ENCODE results near the gene PSMB9.
A peak's percentile ranks its signal among the peaks of the same experiment; 100 is the strongest.

The PSMB9 gene

GRCh38 chr6:32840604-32841246 is 13.3 kb upstream of the PSMB9 start:
- DNase-seq: no peak

GRCh38 chr6:32842021-32842650 is 11.9 kb upstream of the PSMB9 start:
- no peak for DNase-seq

GRCh38 chr6:32842690-32843089 is 11.3 kb upstream of the PSMB9 start:
- no peak for DNase-seq

DNA sequence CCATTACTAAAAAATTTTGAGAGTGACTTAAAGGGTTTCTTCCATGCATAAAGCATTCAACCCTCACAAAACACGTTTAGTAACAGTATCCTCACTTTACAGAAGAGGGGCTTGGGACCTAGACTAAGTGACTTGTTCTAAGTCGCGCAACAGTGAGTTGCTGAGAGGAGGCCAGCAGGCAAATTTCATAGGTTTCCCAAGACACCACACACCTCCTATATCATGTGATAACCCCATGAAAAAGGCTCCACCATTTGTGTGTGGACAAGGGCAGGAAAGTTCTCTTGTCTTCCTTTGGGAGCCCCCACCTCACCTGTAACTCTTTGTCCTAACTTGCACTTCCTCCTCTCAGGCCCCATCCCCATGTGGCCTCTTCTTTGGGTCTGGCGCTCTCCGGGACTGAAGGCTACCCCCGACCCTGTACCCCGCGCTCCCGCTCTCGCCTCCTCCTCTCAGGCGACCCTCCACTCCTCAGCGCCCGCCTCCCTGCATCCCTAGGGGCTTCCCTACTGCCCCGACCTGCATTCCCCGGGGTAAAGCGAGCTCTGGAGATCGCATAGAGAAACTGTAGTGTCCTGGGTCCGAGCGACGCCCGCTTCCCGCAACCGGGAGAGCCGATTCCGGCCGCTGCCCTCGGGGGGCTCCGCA is 10.5 kb upstream of the PSMB9 start:
- DNase-seq: no peak

DNA sequence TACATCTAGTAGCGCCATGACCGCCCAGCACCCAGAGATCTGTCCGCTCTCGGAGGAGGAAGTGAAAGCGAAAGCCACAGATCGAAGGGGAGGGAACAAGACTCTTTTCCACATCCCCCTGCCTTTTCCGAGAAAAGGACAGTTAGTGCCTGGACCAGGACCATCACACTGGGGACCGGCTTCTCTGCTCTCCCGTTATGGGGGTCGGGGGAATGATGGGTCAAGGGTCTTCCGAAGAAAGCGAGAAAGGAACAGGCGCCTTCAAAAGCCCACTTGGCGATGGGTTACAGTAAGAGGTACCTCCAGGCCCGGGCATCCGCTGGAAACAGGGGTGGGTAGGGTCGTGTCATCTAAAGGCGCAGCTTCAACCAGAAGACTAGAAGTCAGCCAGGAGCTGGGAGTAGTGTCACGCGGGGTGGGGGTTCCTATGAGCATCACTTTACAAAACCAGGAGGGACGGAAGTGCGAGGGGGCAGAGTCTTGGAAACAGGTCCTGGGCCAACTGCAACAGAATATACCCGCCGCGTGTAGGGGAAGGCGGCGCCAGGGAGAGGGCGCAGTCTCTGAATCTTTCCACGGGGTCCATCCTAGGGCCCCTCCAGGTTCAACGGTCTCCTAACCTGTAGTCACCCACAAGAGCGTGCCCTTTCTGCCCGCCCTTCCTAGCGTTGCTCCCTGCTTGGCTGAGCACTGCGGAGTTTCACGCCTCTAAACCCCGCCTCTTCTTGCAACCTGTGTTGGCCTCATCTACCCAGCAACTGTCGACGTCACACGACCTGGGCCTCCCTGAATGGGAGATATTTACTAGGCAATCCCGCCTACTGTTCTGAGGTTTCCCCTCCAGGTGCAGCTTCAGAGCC is 9.8 kb upstream of the PSMB9 start, which contains the start of gene PSMB8:
PSMB8 (minus strand) TSS at position 69 of the 860 bp plus-strand sequence; CDS start at position 18, 51 bp downstream.
- DNase-seq: peak; percentile 98

DNA sequence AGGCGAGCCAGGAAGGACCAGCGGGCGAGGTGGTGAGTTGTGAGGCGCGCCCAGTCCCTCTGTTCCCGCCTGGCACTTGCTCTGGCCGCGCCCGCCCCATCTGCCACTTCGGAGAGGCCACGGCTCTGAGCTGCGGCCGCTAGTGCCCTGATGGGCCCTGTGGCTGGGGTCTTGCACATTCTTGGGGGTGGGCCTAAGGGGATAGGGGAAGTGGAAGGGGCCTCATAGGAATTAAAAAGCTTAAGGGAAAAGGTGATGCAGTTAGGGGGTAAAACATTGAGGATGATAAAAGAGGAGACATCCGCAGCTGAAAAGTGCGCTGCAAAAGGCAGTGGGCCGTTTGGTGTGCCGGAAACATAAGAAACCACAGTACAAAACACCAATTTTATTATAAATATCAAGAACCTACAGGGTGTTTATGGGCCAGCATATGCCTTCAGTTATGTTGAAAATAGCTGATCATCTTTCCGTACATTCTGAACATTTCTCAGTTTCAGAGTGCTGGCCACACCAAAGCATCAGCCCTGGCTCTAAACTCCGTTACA is 9.1 kb upstream of the PSMB9 start:
- DNase-seq: no peak

DNA sequence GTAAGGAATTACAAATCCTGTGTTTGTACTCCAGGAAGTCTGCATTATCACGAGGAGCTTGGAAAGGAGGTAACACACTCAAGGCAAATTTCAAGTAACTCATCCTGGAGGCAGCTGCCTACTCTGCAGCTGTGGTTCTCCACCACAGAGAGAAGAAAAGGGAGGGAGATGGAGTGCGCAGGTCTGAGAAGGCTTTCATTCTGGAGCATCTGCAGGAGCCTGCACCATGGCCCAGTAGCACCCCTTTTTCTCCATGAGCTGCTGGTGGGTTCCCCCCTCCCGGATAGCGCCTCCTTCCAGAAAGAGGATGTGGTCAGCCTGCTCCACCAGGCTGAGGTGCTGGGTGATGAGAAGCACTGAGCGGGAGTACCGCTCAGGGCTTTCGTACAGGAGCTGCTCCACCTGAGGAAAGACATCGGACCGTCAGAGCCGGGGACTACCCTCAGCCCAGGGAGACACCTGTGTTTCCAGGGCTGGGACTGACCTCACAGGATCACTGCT is 8.6 kb upstream of the PSMB9 start:
- no peak for DNase-seq

GRCh38 chr6:32847004-32847403 is 7.0 kb upstream of the PSMB9 start:
- no peak for DNase-seq

GRCh38 chr6:32847795-32848194 is 6.2 kb upstream of the PSMB9 start:
- no peak for DNase-seq

- DNase-seq: no peak
Observed at GRCh38 chr6:32849126-32849525, 4.9 kb upstream of the PSMB9 start.

DNA sequence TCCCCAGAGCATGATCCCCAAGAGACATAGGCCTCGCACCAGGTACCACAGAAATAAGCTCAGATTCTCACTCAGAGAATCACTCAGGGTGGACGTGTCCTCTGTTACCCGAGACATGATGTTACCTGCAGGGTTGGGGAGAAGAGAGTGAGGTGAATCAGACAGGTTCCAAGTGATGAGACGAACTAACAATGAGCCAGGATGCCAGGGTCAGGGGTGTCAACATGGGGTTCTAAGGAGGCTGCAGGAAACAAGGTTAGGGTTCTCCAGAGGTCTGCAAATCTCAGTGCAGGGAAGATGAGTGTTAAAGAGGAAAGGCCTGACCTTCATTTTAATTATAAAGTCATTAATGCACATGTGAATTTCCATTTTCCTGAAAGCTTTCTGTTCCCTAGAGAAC is 3.0 kb upstream of the PSMB9 start:
- no peak for DNase-seq

DNA sequence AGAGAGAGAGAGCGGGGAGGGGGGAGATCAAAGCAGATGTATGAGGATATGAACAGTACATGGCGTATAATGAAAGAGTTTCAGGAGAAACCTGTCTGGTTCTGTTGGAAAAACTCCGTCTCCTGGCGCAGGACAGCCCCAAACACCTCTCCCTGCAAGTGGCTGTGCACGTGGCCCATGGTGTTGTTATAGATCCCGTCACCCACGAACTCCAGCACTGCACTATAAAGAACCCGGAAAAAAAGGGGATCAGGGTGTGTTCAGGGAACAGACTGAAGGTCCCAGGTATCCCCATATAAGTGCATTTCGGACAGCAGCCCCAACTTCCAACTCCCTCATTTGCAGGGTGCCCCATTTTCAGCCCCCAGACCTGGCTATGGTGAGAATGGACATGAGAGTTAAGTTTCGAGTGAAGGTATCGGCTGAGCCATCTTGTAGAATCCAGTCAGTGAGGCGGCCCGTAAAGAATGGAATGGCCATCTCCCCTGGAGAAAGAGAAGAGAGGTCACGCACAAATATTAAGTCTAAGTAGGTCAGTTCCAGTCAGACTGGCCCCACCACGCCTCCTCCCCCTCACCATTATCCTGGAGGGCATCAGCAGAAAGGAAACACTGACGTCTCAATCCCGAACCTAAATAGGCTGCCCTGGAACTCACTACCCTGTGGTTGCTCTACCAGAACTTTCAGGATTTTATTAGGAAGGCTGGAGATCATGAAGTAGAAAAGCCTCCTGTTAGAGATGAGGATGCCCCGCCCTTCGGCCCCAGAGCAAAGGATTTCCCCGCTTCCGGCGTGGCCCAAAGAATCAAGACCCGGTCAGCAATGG is 1.8 kb upstream of the PSMB9 start:
- no peak for DNase-seq

GRCh38 chr6:32852844-32853540 is 1.0 kb upstream of the PSMB9 start:
- DNase-seq: no peak

GRCh38 chr6:32854376-32855178 is 585 bp downstream of the PSMB9 start:
- no peak for DNase-seq

DNA sequence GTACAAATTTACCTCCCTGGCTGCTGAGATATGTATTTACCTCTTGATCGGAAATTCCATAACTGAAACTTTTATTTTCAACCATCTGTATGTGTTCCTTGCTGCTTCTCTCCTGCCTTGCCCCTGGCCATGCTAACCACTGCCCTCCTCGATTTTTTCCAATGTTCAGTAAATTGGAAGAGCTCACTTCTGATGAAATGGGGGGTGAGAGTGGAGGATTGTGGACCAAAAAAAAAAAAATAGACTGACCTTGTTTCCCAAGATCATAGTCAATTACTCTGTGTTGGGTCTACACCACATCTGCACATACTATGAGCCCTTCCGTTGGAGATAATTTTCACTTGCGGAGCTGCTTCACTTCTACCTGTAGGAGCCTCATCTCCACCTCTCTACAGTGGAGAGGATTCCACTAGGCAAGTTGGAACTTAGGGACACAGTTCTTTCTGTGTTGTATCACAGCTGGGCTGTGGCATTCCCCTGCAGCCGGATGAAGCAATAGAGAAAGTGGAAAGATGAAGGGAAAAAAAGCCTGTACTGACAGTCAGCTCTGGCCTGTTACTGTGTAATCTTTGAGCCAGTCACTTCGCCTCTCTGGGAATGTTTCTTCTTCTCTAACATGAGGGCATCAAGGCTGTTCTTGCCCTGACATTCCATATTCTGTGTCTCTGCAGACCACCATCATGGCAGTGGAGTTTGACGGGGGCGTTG is 1.6 kb downstream of the PSMB9 start:
- no peak for DNase-seq

- DNase-seq: no peak
Observed at GRCh38 chr6:32857156-32857891, 3.3 kb downstream of the PSMB9 start.

GRCh38 chr6:32858194-32858593 is 4.2 kb downstream of the PSMB9 start:
- DNase-seq: no peak

- DNase-seq: no peak
Observed at GRCh38 chr6:32860674-32861073, 6.7 kb downstream of the PSMB9 start.

DNA sequence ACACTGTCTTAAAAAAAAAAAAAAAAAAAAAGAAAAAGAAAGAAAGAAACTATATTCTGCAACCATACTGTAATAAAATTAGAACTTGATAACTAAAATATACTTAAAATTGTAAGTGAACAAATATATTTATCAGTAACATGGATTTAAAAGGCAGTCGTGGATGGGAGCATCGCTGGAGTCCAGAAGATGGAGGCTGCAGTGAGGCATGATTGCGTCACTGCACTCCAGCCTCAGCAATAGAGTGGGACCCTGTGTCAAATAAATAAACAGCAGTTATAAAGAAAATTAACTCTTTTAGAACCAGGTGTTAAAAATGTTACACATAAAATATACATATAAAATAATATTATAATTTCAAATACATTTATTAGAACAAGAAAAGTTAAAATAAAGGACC is 8.7 kb downstream of the PSMB9 start:
- DNase-seq: no peak
